HepG2 (cell line): ENCODE results near the gene KL.

Experiments
- JUN ChIP-seq: sonication (generic); formaldehyde crosslinking; IDR thresholded peaks from 2 replicates; pipeline ENCODE4 v1.4.0; 2020; ENCODE audit warnings: mild to moderate bottlenecking, missing genetic modification reagents
- TF ChIP-seq, protein P1 (sequence below): IDR thresholded peaks from 2 replicates; pipeline ENCODE4 v1.6.1; 2016; ENCODE audit warnings: low read depth, missing genetic modification reagents, missing compliant biosample characterization

GRCh38 chr13:33050161-33050560 lies 33.9 kb downstream of the KL start:
- TF ChIP-seq, protein P1, sequence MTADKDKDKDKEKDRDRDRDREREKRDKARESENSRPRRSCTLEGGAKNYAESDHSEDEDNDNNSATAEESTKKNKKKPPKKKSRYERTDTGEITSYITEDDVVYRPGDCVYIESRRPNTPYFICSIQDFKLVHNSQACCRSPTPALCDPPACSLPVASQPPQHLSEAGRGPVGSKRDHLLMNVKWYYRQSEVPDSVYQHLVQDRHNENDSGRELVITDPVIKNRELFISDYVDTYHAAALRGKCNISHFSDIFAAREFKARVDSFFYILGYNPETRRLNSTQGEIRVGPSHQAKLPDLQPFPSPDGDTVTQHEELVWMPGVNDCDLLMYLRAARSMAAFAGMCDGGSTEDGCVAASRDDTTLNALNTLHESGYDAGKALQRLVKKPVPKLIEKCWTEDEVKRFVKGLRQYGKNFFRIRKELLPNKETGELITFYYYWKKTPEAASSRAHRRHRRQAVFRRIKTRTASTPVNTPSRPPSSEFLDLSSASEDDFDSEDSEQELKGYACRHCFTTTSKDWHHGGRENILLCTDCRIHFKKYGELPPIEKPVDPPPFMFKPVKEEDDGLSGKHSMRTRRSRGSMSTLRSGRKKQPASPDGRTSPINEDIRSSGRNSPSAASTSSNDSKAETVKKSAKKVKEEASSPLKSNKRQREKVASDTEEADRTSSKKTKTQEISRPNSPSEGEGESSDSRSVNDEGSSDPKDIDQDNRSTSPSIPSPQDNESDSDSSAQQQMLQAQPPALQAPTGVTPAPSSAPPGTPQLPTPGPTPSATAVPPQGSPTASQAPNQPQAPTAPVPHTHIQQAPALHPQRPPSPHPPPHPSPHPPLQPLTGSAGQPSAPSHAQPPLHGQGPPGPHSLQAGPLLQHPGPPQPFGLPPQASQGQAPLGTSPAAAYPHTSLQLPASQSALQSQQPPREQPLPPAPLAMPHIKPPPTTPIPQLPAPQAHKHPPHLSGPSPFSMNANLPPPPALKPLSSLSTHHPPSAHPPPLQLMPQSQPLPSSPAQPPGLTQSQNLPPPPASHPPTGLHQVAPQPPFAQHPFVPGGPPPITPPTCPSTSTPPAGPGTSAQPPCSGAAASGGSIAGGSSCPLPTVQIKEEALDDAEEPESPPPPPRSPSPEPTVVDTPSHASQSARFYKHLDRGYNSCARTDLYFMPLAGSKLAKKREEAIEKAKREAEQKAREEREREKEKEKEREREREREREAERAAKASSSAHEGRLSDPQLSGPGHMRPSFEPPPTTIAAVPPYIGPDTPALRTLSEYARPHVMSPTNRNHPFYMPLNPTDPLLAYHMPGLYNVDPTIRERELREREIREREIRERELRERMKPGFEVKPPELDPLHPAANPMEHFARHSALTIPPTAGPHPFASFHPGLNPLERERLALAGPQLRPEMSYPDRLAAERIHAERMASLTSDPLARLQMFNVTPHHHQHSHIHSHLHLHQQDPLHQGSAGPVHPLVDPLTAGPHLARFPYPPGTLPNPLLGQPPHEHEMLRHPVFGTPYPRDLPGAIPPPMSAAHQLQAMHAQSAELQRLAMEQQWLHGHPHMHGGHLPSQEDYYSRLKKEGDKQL (CRISPR knock-in tag) = no peak
- TF ChIP-seq JUN (CRISPR knock-in tag) = no peak
